HFF-Myc (cell line): ENCODE data around the gene DRAP1.

Source experiments
- DNase-seq: peaks from one replicate; pipeline ENCODE4 v3.0.0-alpha.2; 2011; ENCODE audit warnings: low read depth; ENCODE audit errors: extremely low read depth
- H3K4me3 ChIP-seq: replicated peaks from 2 replicates; pipeline ENCODE4 v1.5.1; 2011; ENCODE audit warnings: low read depth, mild to moderate bottlenecking, control low read depth, low read length
- TF ChIP-seq, protein P1 (sequence below): IDR thresholded peaks from 2 replicates; pipeline ENCODE4 v1.5.1; 2012; ENCODE audit warnings: mild to moderate bottlenecking, low read depth, low read length, control low read depth; ENCODE audit errors: missing control alignments

Gene DRAP1

DNA sequence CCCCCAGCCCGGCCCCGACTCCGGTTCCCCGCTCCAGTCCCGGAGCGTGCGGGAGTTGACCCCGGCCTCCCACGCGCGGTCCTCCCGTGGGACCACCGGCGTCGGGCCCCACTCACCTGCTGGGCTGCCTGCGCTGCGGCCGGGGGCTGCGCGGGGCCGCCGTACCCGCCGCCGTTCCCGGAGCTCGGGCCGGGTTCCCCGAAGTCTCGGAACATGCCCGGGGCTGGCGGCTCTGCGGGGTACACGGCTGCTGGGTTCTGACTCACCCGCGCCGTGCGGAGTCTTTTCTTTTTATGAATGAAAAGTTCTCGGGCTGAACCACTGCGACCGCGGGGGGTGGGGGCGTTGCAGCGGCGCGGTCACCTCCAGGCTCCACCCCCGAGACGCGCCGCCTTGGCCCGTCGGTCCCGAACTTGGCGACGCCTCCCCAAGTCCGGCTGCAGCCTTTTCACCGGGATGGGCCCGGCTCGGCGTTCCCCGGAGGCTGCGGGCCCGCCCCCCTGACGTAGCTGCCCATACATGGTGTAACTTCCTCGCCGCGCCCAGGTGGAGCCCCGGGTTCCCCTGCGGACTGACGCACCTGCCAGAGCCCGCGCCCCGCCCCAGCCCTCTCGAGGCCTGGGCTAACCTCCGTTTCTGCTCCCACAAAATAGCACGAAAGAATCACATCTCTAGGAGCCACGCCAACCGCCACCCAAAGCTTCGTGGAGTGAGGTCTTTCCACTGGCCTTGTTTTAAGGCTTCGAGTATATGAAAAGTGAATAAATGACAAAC is 18.9 kb upstream of the DRAP1 start, which contains the start of gene FOSL1:
Gene FOSL1, minus strand, starts transcription at position 264 of the 774 bp plus-strand sequence. Its CDS starts 49 bp downstream, at position 215.
- no peak for DNase-seq
- TF ChIP-seq, protein P1, sequence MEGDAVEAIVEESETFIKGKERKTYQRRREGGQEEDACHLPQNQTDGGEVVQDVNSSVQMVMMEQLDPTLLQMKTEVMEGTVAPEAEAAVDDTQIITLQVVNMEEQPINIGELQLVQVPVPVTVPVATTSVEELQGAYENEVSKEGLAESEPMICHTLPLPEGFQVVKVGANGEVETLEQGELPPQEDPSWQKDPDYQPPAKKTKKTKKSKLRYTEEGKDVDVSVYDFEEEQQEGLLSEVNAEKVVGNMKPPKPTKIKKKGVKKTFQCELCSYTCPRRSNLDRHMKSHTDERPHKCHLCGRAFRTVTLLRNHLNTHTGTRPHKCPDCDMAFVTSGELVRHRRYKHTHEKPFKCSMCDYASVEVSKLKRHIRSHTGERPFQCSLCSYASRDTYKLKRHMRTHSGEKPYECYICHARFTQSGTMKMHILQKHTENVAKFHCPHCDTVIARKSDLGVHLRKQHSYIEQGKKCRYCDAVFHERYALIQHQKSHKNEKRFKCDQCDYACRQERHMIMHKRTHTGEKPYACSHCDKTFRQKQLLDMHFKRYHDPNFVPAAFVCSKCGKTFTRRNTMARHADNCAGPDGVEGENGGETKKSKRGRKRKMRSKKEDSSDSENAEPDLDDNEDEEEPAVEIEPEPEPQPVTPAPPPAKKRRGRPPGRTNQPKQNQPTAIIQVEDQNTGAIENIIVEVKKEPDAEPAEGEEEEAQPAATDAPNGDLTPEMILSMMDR = no peak

DNA sequence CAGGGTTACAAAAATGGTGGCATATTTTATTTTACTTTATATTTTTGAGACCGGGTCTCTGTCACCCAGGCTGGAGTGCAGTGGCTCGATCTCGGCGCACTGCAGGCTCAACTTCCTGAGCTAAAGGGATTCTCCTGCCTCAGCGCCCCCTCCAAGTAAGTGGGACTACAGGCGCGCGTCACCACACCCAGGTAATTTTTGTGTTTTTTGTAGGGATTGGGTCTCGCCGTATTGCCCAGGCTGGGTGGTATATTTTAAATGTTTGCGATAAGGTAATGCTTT is 18.4 kb upstream of the DRAP1 start:
- peak overlapping the region; percentile 71 for H3K4me3 ChIP-seq
- TF ChIP-seq, protein P1 = no peak
- DNase-seq = no peak

More for the DNA sequence above, 18.9 kb upstream of the DRAP1 start, which contains the start of gene FOSL1:
- peak within 1 kb of the TSS; percentile 71 for H3K4me3 ChIP-seq

DNA sequence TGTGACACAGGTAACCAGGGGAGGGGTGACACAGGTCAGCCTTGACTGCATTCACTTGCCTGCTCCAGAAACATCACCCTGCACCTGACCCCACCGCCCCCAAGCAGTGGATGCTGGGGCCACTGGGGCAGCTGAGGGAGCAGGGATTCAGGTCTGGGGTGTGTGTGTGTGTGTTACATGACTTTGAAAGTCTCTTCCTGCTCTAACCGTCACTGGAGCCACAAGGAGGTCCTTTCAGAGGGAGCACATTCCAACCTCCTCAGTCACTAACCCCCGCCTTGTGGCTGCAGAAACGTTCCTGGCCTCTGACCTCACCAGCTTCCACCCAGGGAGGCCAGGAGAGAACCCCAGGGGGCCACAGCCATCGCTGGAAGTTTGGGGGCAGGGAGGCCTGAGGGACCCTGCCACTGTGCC is 16.2 kb upstream of the DRAP1 start:
- DNase-seq = no peak
- H3K4me3 ChIP-seq = no peak overlapping the region
- TF ChIP-seq, protein P1 = no peak

DNA sequence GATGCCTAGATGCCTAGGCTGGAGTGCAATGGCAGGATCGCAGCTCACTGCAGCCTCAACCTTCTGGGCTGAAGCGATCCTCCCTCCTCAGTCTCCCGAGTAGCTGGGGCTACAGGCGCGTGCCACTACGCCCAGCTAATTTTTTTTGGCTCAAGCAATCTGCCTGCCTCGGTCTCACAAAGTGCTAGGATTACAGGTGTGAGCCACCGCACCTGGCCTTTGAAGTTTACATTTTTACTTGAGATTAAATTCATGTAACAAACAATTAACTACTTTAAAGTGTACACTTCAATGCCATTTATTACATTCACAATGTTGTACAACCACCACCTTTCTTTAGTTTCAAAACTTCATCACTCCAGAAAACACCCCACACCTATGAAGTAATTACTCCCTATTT is 15.5 kb upstream of the DRAP1 start:
- H3K4me3 ChIP-seq = no peak overlapping the region
- no peak for DNase-seq
- TF ChIP-seq, protein P1 = no peak

DNA sequence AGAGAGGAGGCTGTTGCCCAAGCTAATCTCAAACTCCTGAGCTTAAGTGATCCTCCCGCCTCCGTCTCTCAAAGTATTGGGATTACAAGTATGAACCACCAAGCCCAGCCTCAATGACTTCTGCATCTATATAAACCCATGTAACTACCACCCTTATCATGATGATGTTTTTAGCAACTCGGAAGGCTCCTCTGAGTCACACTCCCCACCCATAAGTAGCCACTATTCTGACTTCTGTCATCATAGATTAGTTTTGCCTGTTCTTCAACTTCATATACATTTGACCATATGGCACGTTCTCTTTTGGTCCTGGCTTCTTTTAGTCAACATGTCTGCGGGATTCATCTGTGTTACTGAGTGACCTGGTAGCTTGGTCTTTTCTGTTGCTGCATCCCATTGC is 12.6 kb upstream of the DRAP1 start:
- no peak for DNase-seq
- TF ChIP-seq, protein P1 = no peak
- H3K4me3 ChIP-seq = no peak overlapping the region

DNA sequence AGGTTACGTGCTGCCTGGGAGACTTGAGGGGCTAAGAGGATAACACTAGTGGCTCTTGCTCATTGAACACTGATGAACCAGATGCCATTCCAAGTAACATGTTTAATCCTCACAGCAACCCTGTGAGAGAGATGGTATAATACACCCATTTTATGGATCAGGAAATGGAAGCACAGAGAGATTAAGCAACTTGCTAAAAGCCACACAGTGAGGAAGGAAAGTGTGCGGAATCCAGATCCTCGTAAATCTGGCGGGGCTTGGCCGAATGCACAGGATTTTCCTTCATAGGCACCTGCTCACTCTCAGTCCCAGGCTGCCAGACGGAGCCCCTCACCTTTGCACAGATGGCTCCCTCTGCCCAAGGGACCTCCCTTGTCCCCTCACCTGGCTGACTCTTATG is 11.3 kb upstream of the DRAP1 start:
- TF ChIP-seq, protein P1 = no peak
- H3K4me3 ChIP-seq = no peak overlapping the region
- no peak for DNase-seq
